Aorta (tissue), 5 donors: ENCODE results near the gene FRAT1. TPM values are rescaled to one million over a fixed set of nuclear protein-coding genes. Genes with fewer than 3 reads are reported as not detected.

Experiments used
- ATAC-seq: fragments of 200-7000 bp; cut with Tn5 transposase; one replicate; pipeline ENCODE4 v1.9.1; 2022; ENCODE audit warnings: moderate library complexity; ENCODE audit not compliant: low FRiP score
- DNase-seq, 2 donors: peaks; one replicate each; pipeline ENCODE4 v3.0.0-alpha.2; 2020
- H3K27ac ChIP-seq, 2 donors: one replicate each; pipeline ENCODE4 v1.5.1; 2013; ENCODE audit warnings: low read length in 2 of 2, mild to moderate bottlenecking in 2 of 2, moderate library complexity in 2 of 2, control low read depth in 1 of 2, inconsistent platforms in 1 of 2, low read depth in 1 of 2
- H3K27me3 ChIP-seq, 2 donors: one replicate each; pipeline ENCODE4 v1.6.1; 2013; ENCODE audit warnings: control low read depth in 1 of 2, low read length in 1 of 2, mild to moderate bottlenecking in 1 of 2, moderate library complexity in 1 of 2; ENCODE audit not compliant: insufficient read depth in 2 of 2, control insufficient read depth in 1 of 2
- H3K36me3 ChIP-seq, 2 donors: one replicate each; pipeline ENCODE4 v1.6.1; 2013; ENCODE audit warnings: control low read depth in 1 of 2, low read length in 1 of 2, mild to moderate bottlenecking in 1 of 2; ENCODE audit not compliant: insufficient read depth in 2 of 2, control insufficient read depth in 1 of 2
- H3K4me1 ChIP-seq, 2 donors: one replicate each; pipeline ENCODE4 v1.6.1; 2013; ENCODE audit warnings: low read length in 2 of 2, control low read depth in 1 of 2, mild to moderate bottlenecking in 1 of 2, moderate library complexity in 1 of 2; ENCODE audit not compliant: insufficient read depth in 2 of 2, control insufficient read depth in 1 of 2
- H3K4me3 ChIP-seq, 2 donors: one replicate each; pipeline ENCODE4 v1.5.1; 2013; ENCODE audit warnings: low read length in 2 of 2, control low read depth in 1 of 2, mild to moderate bottlenecking in 1 of 2
- H3K9me3 ChIP-seq: one replicate; pipeline ENCODE4 v1.6.1; 2013; ENCODE audit warnings: mild to moderate bottlenecking, low read length; ENCODE audit not compliant: control insufficient read depth
- WGBS, 2 donors: extraction: QIAGEN DNeasy Blood & Tissue Kit; methylation state at CpG; one replicate each; pipeline ENCODE4 v1.1.7; 2013; 5-methylcytosine and 5-hydroxymethylcytosine counted together
- intact Hi-C, 2 donors: fragments of 100-400 bp; cut with DNase I; formaldehyde crosslinking; loops; one replicate each; pipeline versions ENCODE4 v1.14.2 to v1.15.0; 2022
- polyA plus RNA-seq, 2 donors: library from polyadenylated mRNA; stranded (reverse); fragments of 200-250 nt; gene quantifications; one replicate each; pipeline ENCODE4 v1.2.3, GENCODE V29; 2013
- total RNA-seq, 2 donors: library from RNA; stranded (reverse); fragmentation: NEBNext Ultra II Directional; extraction: Animal tissue kit (Norgen Biotek cat#: 25700); gene quantifications; one replicate each; pipeline ENCODE4 v1.2.1, GENCODE V29; 2021
- donor health status: healthy with polysubstance abuse.
- donor health status: Bipolar disorder and iron deficiency.
- donor health status: DM: no; HTN: no; CAD: no.
- donor health status: DM: no; HTN: no; CAD: no.
- donor health status: DM: yes; HTN: yes; CAD: no.

The FRAT1 gene
- total and polyA plus RNA-seq, 4 donors = 1.5 to 4.5 (median 2.0) TPM

GRCh38 chr10:97302088-97302791, 16.8 kb upstream of the FRAT1 start:
- Histone ChIP-seq H3K36me3 (no peaks in the 10 kb centered on the region), H3K4me3 (no peak overlapping the region), H3K27ac (no peak overlapping the region), H3K27me3 (no peaks in the 10 kb centered on the region), H3K4me1 (no peaks in the 10 kb centered on the region), H3K9me3 (no peaks in the 10 kb centered on the region)
- ATAC-seq (no peak), DNase-seq (no peak)
- intact Hi-C loops = no loop called here
- 92 to 96% methylated on average over 11 of the region's 11 CpGs for WGBS, 2 donors

DNA sequence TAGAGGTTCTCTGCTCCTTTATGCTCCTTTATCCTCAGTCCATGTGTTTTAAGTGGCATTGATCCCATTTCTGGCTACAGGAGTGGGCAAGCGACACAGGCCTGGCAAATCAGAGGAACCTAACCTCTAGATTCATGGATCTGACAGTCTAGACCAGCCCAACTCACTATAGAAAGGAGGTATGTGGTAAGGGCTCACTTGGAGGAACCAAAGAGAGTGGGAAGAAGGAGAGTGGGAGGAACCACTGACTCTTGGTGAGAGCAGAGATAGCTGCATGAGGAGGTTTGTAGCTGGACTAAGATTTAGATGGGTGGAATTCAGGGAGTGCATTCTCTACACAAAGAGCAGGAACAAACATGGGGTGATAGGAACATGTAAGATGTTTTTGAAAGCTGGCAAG, 11.6 kb upstream of the FRAT1 start:
- H3K36me3 ChIP-seq = no peaks in the 10 kb centered on the region
- WGBS, 2 donors = 21 to 41% methylated on average over 1 of the region's 1 CpG
- no peaks in the 10 kb centered on the region for H3K4me1 ChIP-seq
- no peaks in the 10 kb centered on the region for H3K9me3 ChIP-seq
- DNase-seq (no peak), ATAC-seq (no peak)
- H3K4me3 ChIP-seq = no peak overlapping the region
- no peaks in the 10 kb centered on the region for H3K27me3 ChIP-seq
- intact Hi-C loops = no loop called here
- H3K27ac ChIP-seq = no peak overlapping the region

- H3K27ac ChIP-seq = no peak overlapping the region
- ATAC-seq = no peak
Measured at GRCh38 chr10:97307866-97308780, 10.9 kb upstream of the FRAT1 start.

GRCh38 chr10:97311111-97311626, 7.9 kb upstream of the FRAT1 start:
- no peak for ATAC-seq
- DNase-seq = no peak
- no peaks in the 10 kb centered on the region for H3K9me3 ChIP-seq
- intact Hi-C loops = no loop called here
- H3K4me3 ChIP-seq = no peak overlapping the region
- H3K36me3 ChIP-seq = no peaks in the 10 kb centered on the region
- H3K27me3 ChIP-seq = no peaks in the 10 kb centered on the region
- no peaks in the 10 kb centered on the region for H3K4me1 ChIP-seq
- 95% methylated on average over 4 of the region's 4 CpGs for WGBS, 2 donors
- H3K27ac ChIP-seq = no peak overlapping the region

More at GRCh38 chr10:97307866-97308780, 10.9 kb upstream of the FRAT1 start:
- no peaks in the 10 kb centered on the region for H3K36me3 ChIP-seq
- DNase-seq = no peak
- 51 to 56% methylated on average over 10 of the region's 10 CpGs for WGBS, 2 donors
- H3K27me3 ChIP-seq = no peaks in the 10 kb centered on the region
- H3K9me3 ChIP-seq = no peaks in the 10 kb centered on the region
- intact Hi-C loops = no loop called here
- no peaks in the 10 kb centered on the region for H3K4me1 ChIP-seq
- no peak overlapping the region for H3K4me3 ChIP-seq

DNA sequence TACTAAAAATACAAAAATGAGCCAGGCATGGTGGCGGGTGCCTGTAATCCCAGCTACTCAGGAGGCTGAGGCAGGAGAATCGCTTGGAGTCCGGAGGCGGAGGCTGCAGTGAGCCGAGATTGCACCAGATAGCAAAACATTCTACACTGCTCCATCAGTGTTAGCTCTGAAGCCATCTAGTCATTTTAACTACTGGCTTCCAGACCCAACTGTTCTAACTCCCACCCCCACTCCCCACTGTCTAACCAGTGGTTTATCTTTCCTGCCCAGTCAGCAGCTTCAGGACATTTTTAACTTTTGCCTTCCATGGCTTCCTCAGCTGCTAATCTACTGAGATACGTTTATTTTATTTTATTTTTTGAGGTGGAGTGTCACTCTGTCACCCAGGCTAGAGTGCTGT, 6.2 kb upstream of the FRAT1 start:
- H3K9me3 ChIP-seq = no peaks in the 10 kb centered on the region
- 85 to 87% methylated on average over 6 of the region's 6 CpGs for WGBS, 2 donors
- no peak overlapping the region for H3K27ac ChIP-seq
- intact Hi-C loops = no loop called here
- H3K27me3 ChIP-seq = no peaks in the 10 kb centered on the region
- no peaks in the 10 kb centered on the region for H3K4me1 ChIP-seq
- DNase-seq (no peak), ATAC-seq (no peak)
- H3K4me3 ChIP-seq = no peak overlapping the region
- H3K36me3 ChIP-seq = no peaks in the 10 kb centered on the region

DNA sequence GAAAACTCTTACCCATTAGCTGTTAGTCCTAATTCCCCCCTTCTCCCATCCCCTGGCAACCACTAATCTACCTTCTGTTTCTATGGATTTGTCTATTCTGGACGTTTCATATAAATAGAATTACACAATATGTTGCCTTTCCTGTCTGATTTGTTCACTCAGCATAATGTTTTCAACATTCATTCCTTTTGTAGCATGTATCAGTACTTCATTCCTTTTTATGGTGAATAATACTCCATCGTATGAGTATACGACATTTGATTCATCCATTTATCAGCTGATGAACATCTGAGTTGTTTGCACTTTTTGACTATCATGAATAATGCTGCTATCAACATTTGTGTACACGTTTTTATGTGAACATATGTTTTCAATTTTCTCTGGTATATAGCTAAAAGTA, 4.4 kb upstream of the FRAT1 start:
- DNase-seq (no peak), ATAC-seq (no peak)
- no peak overlapping the region for H3K4me3 ChIP-seq
- intact Hi-C loops = no loop called here
- H3K4me1 ChIP-seq = no peaks in the 10 kb centered on the region
- no peaks in the 10 kb centered on the region for H3K36me3 ChIP-seq
- H3K27me3 ChIP-seq = no peaks in the 10 kb centered on the region
- 68% methylated on average over 4 of the region's 4 CpGs for WGBS, 2 donors
- no peaks in the 10 kb centered on the region for H3K9me3 ChIP-seq
- H3K27ac ChIP-seq = no peak overlapping the region

GRCh38 chr10:97319671-97320479, 804 bp downstream of the FRAT1 start:
- H3K36me3 ChIP-seq = no peaks in the 10 kb centered on the region
- intact Hi-C loops = loop anchor here in 1 of 2 donors (2.0 kb wide), 1 partner anchor 15 kb away; the partner anchor contains the start of gene FRAT2
- H3K4me3 ChIP-seq = peak overlapping the region; percentile 56 to 84
- WGBS, 2 donors = 0 to 1% methylated on average over 65 to 83 of the region's 83 CpGs
- ATAC-seq (peak; percentile 51), DNase-seq (peak; percentile 75 to 85)
- H3K27ac ChIP-seq = peak overlapping the region in 1 of 2 donors; percentile 24
- H3K9me3 ChIP-seq = no peaks in the 10 kb centered on the region
- no peaks in the 10 kb centered on the region for H3K4me1 ChIP-seq
- no peaks in the 10 kb centered on the region for H3K27me3 ChIP-seq

DNA sequence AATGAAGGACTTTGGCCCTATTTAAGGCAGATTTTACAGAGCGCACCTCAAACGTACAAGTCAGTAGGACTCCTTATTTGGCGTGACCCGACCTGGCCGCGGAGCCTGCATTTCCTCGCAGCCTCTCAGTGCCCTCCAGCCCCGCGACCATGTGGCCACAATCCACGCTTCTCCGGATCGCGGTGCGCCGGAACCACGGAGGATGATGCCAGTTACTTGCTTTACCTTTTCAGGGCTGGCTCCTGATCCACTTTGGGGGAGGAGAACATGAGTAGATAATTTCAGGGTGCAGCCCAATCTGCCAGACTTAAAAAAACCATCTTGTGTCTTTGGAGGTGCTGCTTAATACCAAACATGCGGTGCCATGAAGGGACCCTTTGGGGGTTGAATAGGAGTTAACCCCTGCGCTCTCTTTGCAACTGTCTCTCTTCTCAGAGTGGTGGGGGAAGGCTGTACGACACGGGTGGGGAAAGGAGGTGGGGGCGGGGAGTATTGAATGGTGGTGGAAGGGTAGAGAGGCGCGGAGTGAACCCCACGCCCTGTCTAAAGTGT, 1.5 kb downstream of the FRAT1 start:
- H3K36me3 ChIP-seq = no peaks in the 10 kb centered on the region
- ATAC-seq (no peak), DNase-seq (peak in 1 of 2 donors; percentile 52)
- H3K4me1 ChIP-seq = no peaks in the 10 kb centered on the region
- no peaks in the 10 kb centered on the region for H3K27me3 ChIP-seq
- peak overlapping the region; percentile 56 to 84 for H3K4me3 ChIP-seq
- H3K27ac ChIP-seq = no peak overlapping the region
- no peaks in the 10 kb centered on the region for H3K9me3 ChIP-seq
- 6 to 13% methylated on average over 24 of the region's 24 CpGs for WGBS, 2 donors
- intact Hi-C loops = no loop called here
